GM21423 (cell line): ENCODE measurements around the gene EIF5A.

Experiments used
- ATAC-seq: cut with Tn5 transposase; IDR thresholded peaks from one replicate; pipeline ENCODE4 v1.9.1; 2021; ENCODE audit warnings: mild to moderate bottlenecking, moderate library complexity; ENCODE audit not compliant: unreplicated experiment

The EIF5A gene

GRCh38 chr17:7352910-7353635 is 45.6 kb downstream of the EIF5A start:
- no peak for ATAC-seq

DNA sequence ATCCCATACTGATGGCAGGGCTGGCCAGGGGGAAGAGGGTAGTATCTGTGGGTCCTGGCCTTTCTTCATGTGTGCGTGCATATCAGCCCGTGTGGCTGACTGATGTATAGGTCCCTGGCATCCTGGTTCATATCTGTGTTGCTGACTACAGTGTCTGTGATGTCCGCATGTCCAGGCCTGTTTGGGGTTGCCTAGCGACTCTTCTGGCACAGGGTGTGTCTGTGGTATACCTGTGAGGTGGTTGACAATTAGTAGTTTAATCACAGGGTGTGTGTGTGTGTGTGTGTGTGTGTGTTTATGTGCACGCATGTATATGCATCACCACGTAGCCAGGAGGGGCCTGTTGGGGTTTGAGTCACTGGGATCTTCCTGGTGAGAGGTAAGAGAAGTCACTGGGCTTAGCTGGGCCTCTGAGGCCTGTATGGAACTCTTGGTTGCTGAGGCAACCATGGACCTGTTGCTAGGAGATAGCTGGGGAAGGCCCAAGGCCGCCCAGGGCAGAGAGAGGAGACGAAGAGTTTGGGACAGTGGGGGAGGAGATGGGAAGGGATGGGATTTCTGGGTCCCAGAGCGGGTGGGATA is 46.9 kb downstream of the EIF5A start:
- ATAC-seq, result no peak

GRCh38 chr17:7355053-7355452 is 47.6 kb downstream of the EIF5A start, which contains the start of gene TMEM95:
TMEM95 (plus strand) TSS chr17:7355156; CDS start chr17:7355205, 49 bp downstream.
- ATAC-seq, result no peak

DNA sequence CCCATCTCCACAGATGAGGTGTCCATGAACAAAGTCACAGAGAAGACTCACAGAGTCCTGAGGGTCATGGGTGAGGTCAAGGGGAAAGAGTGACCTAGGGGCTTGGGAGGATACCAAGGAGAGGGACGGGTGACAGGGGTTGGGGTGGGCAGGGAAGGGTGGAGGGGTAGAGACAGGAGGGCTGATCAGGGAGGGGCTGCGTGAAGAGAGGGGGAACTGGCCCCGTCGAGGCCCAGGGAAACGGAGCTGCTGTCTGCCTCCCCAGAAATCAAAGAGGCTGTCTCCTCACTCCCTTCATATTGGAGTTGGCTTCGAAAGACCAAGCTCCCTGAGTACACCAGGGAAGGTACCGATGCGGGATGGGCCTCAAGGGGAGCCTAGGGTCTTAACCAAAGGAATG is 48.1 kb downstream of the EIF5A start:
- no peak for ATAC-seq

- no peak for ATAC-seq
Observed at GRCh38 chr17:7356072-7356549, 48.7 kb downstream of the EIF5A start.

- no peak for ATAC-seq
Observed at GRCh38 chr17:7356756-7357155, 49.3 kb downstream of the EIF5A start.

DNA sequence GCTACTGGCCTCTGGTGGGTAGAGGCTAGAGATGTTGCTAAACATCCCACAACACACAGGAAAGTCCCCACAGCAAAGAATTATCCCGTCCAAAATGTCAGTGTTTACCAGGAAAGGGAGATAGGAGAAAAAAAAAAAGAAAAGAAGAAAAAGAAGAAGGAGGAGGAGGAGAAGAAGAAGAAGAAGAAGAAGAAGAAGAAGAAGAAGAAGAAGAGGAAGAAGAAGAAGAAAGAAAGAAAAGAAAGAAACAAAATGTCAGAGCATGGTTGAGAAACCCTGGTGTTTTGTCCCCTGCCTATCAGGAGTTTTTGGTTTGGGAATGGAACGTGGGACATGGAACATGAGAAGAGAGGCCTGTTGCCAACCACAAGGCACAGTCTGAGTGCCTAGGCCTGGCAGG is 50.0 kb downstream of the EIF5A start:
- no peak for ATAC-seq

DNA sequence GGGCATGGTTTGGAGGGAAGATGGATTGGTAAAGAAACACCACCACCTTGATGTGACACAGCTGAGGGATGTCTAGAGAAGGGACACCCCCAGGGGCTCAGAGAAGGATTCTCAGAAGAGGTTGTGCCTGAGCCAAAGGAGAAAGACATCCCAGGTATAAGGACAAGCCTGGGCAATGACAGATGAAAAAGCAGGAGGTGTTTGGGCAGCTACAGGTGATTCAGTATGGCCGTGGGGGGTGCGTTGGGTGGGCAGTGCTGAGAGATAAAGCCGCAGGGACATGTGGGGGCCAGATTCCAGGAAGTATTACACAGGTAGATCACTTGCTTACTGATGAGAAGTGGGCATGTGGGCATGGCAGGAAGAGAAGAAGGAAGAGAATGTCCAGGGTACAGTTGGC is 54.5 kb downstream of the EIF5A start:
- ATAC-seq, result no peak
